Midbrain (tissue), 1 donor: ENCODE data around the gene DCTN3.
A peak's percentile ranks its signal among the peaks of the same experiment; 100 is the strongest.

ENCODE experiments used
- DNase-seq: peaks from one replicate; lab custom pipeline; 2025; lab: John Stamatoyannopoulos, UW

Gene DCTN3

GRCh38 chr9:34590381-34591247, 29.7 kb downstream of the DCTN3 start:
- DNase-seq = no peak

GRCh38 chr9:34589636-34590380, 30.5 kb downstream of the DCTN3 start, which contains the start of gene CNTFR:
CNTFR (minus strand) TSS chr9:34589724; CDS start chr9:34568981, 20,743 bp downstream.
- DNase-seq = peak; percentile 70

- DNase-seq = peak; percentile 32
Observed at GRCh38 chr9:34588671-34589635, 31.3 kb downstream of the DCTN3 start.

GRCh38 chr9:34587271-34587670, 33.0 kb downstream of the DCTN3 start:
- DNase-seq = no peak

- DNase-seq = no peak
Observed at GRCh38 chr9:34585946-34586669, 34.2 kb downstream of the DCTN3 start.

- no peak for DNase-seq
Observed at GRCh38 chr9:34584970-34585369, 35.3 kb downstream of the DCTN3 start.

- DNase-seq = no peak
Observed at GRCh38 chr9:34582787-34583186, 37.5 kb downstream of the DCTN3 start.

GRCh38 chr9:34581318-34581717, 39.0 kb downstream of the DCTN3 start:
- DNase-seq = no peak

GRCh38 chr9:34580358-34580757, 39.9 kb downstream of the DCTN3 start:
- no peak for DNase-seq

- DNase-seq = no peak
Observed at GRCh38 chr9:34579808-34580163, 40.5 kb downstream of the DCTN3 start.

GRCh38 chr9:34579104-34579807, 41.0 kb downstream of the DCTN3 start:
- DNase-seq = peak; percentile 31

GRCh38 chr9:34578241-34579103, 41.8 kb downstream of the DCTN3 start:
- peak; percentile 17 for DNase-seq

GRCh38 chr9:34577400-34578240, 42.7 kb downstream of the DCTN3 start:
- DNase-seq = no peak

- DNase-seq = no peak
Observed at GRCh38 chr9:34576597-34577399, 43.5 kb downstream of the DCTN3 start.

- no peak for DNase-seq
Observed at GRCh38 chr9:34575862-34576596, 44.3 kb downstream of the DCTN3 start.

GRCh38 chr9:34575241-34575640, 45.1 kb downstream of the DCTN3 start:
- DNase-seq = no peak

GRCh38 chr9:34574571-34574970, 45.7 kb downstream of the DCTN3 start:
- no peak for DNase-seq
